GM18873 (cell line): ENCODE data around the gene RAP1GAP2.
"Not testable (repeated sequence)": the region's sequence is repeated elsewhere in the genome, so short reads cannot be mapped to it uniquely, and the experiment has no call there.

Source experiments
- ATAC-seq: cut with Tn5 transposase; IDR thresholded peaks from one replicate; pipeline ENCODE4 v1.9.1; 2021; ENCODE audit warnings: mild to moderate bottlenecking, moderate library complexity, moderate number of reproducible peaks; ENCODE audit not compliant: unreplicated experiment, low FRiP score

RAP1GAP2 gene

DNA sequence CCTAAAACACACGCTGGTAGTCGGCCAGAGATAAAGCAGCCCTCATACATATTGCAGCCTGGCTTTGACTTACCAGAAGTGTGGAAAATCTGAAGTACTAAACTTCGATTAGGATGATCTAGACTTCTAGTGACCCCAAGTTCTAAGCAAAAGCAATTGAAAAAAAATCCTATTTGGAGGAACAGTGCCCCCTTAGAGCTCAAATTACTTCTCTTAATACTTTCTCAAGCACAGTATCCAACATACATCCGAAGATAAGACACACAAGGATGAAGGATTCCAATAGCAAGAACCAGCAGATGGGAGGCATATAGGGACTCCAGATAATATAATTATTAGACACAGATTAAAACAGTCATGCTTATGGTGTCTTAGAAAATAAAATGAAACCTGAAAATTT is 277.6 kb downstream of the RAP1GAP2 start:
- ATAC-seq: not testable (repeated sequence)
